GM19351 (cell line): ENCODE results near the gene KRTAP5-4.
"Not testable (repeated sequence)": the region's sequence is repeated elsewhere in the genome, so short reads cannot be mapped to it uniquely, and the experiment has no call there.

Source experiments
- ATAC-seq: cut with Tn5 transposase; IDR thresholded peaks from one replicate; pipeline ENCODE4 v1.9.1; 2021; ENCODE audit warnings: mild to moderate bottlenecking, moderate library complexity; ENCODE audit not compliant: unreplicated experiment

The KRTAP5-4 gene

DNA sequence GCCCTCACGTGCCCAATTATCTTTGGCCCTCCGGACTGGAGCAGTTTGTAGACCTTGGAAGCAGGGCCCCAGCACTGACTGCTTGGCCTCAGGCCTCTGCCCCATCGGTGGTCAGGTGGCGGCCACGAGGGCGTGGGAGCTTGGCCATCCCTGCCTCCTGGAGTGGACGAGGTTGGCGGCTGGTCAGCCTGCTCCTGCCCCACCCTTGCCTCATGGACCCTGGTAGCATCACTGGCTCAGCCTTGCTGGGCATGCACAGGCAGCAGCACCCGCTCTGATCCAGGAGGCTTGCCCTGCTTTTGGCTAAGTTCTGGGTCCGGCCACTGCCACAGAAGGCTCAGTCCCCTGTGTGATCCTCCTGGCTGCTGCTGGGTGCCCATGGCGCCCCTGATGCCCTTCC is 17.8 kb downstream of the KRTAP5-4 start:
- ATAC-seq, result no peak

DNA sequence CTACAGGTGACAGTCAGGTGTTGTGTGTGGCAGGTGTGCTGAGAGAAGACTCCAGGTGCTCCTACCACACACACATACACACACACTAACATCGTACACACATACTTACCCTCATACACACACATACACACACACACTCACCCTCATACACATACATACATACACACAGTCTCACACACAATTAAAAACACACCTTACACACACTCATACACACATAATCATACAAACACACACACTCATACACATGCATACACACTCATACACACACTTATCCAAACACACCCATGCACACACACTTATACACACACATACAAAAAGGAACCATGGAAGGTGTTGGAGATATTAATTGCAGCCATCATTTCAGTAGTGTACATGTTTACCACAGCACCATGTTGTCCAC is 18.3 kb downstream of the KRTAP5-4 start:
- no peak for ATAC-seq

DNA sequence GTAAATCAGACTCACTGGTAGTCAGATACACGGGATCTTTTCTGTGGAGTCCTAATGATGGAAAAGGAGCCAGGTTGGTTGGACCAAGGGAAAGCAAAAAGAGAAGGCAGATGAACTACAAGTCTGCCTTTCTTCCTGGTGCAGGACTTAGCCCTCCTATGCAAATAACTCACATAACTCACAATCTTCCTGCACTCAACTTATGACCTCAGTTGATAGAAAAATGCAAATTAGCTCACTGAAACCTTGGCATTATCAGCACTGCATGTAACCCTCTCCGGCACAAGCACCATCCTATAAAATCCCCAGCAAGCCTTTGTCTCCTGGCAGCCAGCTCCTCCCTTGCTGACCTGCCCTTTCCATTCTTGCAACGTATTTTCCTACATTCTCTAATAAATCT is 20.3 kb downstream of the KRTAP5-4 start:
- not testable (repeated sequence) for ATAC-seq

DNA sequence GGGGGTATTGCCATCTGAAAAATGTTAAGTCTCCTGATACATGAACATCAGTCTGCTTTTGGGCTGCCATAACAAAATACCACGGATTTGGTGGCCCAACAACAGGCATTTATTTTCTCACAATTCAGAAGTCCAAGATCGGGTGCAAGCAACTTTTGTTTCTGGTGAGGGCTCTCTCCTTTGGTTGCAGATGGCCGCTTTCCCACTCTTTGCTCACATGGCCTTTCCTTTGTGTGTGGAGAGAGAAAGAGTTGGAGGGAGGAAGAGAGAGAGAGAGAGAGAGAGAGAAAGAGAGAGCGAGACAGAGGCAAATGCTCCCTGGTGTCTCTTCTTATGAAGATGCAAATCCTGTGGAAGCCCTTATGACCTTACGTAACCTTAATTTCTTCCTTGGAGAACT is 21.3 kb downstream of the KRTAP5-4 start:
- ATAC-seq, result no peak

DNA sequence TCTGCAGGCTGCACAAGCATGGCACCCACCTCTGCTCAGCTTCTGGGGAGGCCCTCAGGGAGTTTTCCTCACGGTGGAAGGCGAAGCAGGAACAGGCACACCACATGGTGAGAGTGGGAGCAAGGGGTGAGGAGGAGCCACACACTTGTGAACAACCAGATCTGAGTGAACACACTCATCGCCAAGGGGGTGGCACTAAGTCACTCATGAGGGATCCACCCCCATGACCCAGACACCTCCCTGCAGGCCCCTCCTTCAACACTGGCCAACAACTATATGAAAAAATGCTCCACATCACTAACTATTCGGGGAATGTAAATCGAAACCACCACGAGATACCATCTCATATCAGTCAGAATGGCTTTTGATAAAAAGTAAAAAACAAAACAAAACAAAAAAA is 23.1 kb downstream of the KRTAP5-4 start:
- ATAC-seq, result no peak

DNA sequence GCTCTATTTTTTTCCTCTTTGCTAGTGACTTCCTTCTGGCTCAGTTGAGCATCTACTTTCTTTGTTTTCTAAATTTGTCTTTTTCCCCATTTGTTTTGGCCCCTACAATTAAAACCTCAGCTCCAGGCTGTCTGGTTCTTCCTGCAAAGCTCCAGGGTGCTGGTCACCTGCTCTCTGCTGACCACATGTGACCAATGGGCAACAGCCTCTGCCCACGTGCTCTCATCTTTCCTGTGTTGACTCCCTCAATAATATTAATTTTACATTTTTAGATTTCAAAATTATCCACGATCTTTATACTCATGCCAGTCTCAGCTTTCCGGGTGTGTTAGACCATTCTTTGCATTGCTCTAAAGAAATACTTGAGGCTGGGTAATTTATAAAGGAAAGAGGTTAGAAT is 23.5 kb downstream of the KRTAP5-4 start:
- not testable (repeated sequence) for ATAC-seq

DNA sequence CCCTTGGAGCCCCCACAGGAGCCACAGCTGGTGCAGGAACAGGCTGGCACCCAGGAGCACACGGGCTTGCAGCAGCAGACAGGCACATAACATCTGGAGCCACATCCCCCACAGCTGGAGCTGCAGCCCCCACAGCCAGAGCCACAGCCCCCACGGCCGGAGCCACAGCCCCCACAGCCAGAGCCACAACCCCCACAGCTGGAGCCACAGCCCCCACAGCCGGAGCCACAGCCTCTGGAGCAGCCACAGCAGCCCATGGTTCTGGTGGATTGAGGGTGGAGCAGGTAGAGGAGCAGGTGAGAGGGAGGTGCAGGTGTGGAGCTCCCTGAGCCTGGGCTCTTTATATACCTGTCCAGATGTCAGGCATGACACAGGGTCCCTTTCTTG is 24.0 kb downstream of the KRTAP5-4 start, which contains the start of gene KRTAP5-2:
TSS of gene KRTAP5-2 (minus strand) at position 301 of the 387 bp plus-strand sequence. CDS start at position 257, 44 bp downstream.
- ATAC-seq, result no peak

DNA sequence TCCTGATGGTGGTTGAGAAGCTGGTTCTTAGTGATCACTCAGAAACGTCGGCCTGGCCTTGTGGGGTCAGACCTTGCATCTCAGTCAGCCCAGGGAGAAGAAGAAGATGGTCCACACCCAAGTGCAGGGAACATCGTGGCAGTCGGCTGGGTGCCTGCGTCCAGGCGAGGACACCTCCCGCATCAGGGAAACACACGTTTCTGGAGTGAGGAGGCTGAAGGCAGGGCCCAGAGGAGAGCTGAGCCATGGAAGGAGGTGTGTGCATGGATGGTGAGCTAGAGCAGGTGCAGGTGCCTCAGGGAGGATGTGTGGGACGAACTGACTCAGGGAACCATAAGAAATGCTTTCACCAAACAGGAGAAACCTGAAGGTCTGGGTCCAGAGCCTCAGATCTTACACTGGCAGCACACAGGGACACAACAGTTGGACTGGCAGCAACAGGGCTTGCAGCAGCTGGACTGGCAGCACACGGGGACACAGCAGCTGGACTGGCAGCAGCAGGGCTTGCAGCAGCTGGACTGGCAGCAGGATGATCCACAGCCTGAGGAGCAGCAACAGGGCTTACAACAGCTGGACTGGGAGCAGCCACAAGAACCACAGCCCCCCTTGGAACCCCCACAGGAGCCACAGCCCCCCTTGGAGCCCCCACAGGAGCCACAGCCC is 24.5 kb downstream of the KRTAP5-4 start:
- ATAC-seq, result no peak

GRCh38 chr11:1596576-1597121 is 25.3 kb downstream of the KRTAP5-4 start:
- not testable (repeated sequence) for ATAC-seq

GRCh38 chr11:1595994-1596575 is 25.9 kb downstream of the KRTAP5-4 start:
- ATAC-seq, result not testable (repeated sequence)

DNA sequence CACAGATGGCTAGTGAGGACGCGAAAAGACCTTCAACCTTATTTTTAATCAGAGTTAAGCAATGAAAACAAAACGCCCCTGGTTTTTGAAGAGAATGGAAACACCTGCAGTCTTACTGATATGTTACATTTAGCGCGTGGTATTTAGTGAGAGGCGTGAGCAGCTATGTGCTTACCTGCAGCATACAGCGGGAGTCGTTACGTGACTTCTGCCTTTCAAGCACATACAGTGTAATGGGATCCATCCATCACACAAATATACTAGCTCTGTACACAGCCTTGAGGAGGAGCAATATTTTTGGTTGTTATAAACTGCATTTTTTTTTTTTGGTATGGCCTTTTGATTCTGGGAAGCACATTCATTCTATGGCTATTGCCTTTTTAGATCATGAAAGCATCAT is 29.3 kb downstream of the KRTAP5-4 start:
- no peak for ATAC-seq

- ATAC-seq, result no peak
These were observed 31.9 kb downstream of the KRTAP5-4 start for GRCh38 chr11:1589996-1590395.

DNA sequence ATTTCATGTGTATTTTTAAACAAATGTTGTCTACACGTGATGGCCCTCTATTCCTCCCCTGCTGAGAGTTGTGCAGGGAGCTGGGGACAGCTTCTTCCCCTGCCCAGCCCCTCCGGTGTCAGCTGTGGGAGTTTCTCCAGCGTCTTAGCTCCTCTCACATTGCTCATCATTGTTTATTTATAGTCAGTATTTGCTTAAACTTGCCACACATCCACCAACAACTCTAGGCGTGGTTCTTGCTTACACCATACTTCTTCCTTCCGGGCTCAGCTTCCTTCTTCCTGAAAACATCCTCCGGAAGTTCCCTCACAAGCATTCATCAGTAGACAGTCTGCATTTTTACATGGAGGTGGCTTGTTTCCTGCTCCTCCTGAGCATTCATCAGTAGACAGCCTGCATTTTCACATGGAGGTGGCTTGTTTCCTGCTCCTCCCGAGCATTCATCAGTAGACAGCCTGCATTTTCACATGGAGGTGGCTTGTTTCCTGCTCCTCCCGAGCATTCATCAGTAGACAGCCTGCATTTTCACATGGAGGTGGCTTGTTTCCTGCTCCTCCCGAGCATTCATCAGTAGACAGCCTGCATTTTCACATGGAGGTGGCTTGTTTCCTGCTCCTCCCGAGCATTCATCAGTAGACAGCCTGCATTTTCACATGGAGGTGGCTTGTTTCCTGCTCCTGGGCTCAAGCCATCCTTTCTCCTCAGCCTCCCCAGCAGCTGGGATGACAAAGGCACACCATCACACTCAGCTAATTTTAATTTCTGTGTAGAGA is 32.6 kb downstream of the KRTAP5-4 start:
- not testable (repeated sequence) for ATAC-seq

DNA sequence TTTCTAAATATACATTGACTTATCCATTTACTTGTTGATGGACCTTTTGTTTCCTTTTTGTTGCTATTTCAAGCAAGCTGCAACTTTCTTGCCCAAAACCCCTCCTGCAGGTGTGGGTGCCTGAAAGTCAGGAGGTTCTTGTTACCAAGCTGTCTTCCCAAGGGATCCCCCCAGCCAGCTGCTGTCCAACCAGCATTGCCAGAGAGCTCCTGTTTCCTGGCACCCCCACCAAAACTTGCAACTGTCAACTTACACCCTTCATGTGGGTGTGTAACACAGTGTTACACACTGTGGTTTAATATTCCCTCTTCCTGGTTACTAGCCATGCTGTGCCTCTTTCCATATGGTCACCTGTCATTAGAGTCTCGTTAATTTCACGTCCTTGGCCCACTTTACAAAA is 35.2 kb downstream of the KRTAP5-4 start:
- ATAC-seq, result no peak

- not testable (repeated sequence) for ATAC-seq
These were observed 37.1 kb downstream of the KRTAP5-4 start, which contains the start of gene KRTAP5-1 for GRCh38 chr11:1584661-1585370. KRTAP5-1 (minus strand) TSS chr11:1585283; CDS start chr11:1585249, 34 bp downstream.

- not testable (repeated sequence) for ATAC-seq
These were observed 39.0 kb downstream of the KRTAP5-4 start for GRCh38 chr11:1582909-1583308.

DNA sequence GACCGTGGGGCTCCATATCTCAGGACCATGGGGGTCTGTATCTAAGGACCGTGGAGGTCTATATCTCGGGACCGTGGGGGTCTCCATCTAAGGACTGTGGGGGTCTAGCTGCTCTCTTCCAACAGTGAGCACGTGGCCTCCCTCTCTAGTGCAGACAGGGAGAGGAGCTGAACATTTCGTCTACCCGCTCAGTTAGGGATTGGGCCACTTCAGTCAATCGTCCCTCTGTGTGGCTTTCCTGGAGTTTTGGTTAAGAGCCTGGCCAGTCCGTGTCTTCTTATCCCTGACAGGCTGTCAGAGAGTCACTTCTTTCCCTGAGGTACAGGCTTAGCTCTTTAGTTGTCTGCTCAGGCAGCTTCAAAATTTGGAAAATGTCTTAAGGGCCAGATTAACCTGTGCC is 40.0 kb downstream of the KRTAP5-4 start:
- no peak for ATAC-seq

- ATAC-seq, result no peak
These were observed 45.1 kb downstream of the KRTAP5-4 start for GRCh38 chr11:1576825-1577224.

DNA sequence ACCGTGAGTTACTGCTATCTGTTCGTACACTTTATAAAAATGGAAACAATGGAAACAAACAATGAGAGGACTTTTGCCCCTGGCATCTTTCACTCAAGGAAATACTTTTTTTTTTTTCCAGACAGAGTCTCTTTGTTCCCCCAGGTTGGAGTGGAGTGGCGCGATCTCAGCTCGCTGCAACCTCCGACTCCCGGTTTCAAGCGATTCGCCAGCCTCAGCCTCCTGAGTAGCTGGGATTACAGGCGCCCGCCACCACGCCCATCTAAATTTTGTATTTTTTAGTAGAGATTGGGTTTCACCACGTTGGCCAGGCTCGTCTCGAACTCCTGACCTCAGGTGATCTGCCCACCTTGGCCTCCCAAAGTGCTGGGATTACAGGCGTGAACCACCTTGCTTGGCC is 46.2 kb downstream of the KRTAP5-4 start:
- ATAC-seq, result not testable (repeated sequence)

- no peak for ATAC-seq
These were observed 47.0 kb downstream of the KRTAP5-4 start for GRCh38 chr11:1574933-1575242.
